Erythroblast (primary cell): ENCODE measurements around the gene PLEKHN1.

Experiments used
- GATA1 ChIP-seq: IDR thresholded peaks from 2 replicates; pipeline ENCODE4 v1.6.1; 2011; ENCODE audit warnings: low read depth, mild to moderate bottlenecking, control low read depth, low read length, moderate library complexity
- POLR2A ChIP-seq: IDR thresholded peaks from 2 replicates; pipeline ENCODE4 v1.6.1; 2011; ENCODE audit warnings: mild to moderate bottlenecking, low read length

DNA sequence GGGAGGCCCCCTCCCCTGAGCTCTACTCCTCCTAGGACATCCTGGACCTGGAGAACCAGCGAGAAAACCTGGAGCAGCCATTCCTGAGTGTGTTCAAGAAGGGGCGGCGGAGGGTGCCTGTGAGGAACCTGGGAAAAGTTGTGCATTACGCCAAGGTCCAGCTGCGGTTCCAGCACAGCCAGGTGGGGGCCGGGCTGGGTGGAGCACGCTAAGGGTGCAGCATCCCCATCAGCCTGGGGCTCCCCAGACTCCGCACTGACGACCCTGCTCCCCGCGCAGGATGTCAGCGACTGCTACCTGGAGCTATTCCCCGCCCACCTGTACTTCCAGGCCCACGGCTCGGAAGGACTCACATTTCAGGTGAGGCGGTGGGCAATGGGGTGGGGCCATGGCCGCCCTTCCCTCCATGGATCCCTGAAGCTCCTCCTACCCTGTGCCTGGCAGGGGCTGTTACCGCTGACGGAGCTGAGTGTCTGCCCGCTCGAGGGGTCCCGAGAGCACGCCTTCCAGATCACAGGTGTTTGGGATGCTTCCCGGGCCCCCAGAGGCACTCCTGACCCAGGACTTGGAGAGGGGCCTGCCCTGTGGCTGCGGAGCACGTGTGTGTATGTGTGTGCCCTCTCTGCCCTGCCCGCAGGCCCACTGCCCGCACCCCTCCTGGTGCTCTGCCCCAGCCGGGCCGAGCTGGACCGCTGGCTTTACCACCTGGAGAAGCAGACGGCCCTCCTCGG lies 4.1 kb downstream of the PLEKHN1 start:
- TF ChIP-seq POLR2A (no peak), GATA1 (no peak)
